Urinary bladder (tissue), 4 donors: Measurements from ENCODE around the gene ETFRF1. TPM values are rescaled to one million over a fixed set of nuclear protein-coding genes. Genes with fewer than 3 reads are reported as not detected.

Experiments
- DNase-seq: peaks from one replicate; pipeline ENCODE4 v3.0.0-alpha.2; 2015; ENCODE audit errors: extremely low spot score
- H3K27ac ChIP-seq: one replicate; pipeline ENCODE4 v1.5.1; 2013; ENCODE audit warnings: low read depth, mild to moderate bottlenecking, moderate library complexity
- H3K36me3 ChIP-seq: one replicate; pipeline ENCODE4 v1.6.1; 2013; ENCODE audit warnings: mild to moderate bottlenecking, moderate library complexity; ENCODE audit not compliant: insufficient read depth
- H3K4me1 ChIP-seq: one replicate; pipeline ENCODE4 v1.6.1; 2013; ENCODE audit warnings: mild to moderate bottlenecking, moderate library complexity; ENCODE audit not compliant: insufficient read depth
- H3K4me3 ChIP-seq: one replicate; pipeline ENCODE4 v1.5.1; 2013; ENCODE audit warnings: low read depth, low read length
- WGBS: extraction: QIAGEN DNeasy Blood & Tissue Kit; methylation state at CpG from one replicate; pipeline ENCODE4 v1.1.7; 2013; 5-methylcytosine and 5-hydroxymethylcytosine counted together
- polyA plus RNA-seq: library from polyadenylated mRNA; stranded (reverse); fragments of 200-250 nt; gene quantifications from one replicate; pipeline ENCODE4 v1.2.3, GENCODE V29; 2013
- total RNA-seq: library from RNA; depleted of rRNA; stranded (reverse); fragments of >200 nt; gene quantifications from one replicate; pipeline ENCODE4 v1.2.3, GENCODE V29; 2014
- donor health status: healthy with polysubstance abuse.
- donor health status: healthy.

The ETFRF1 gene
- total and polyA plus RNA-seq, 2 donors = 26.4 to 45.9 TPM

GRCh38 chr12:25190793-25191192, 4.2 kb upstream of the ETFRF1 start:
- no peak for DNase-seq
- WGBS = 89% methylated on average over 6 of the region's 6 CpGs
- no peaks in the 10 kb centered on the region for H3K4me1 ChIP-seq
- no peak overlapping the region for H3K4me3 ChIP-seq
- no peaks in the 10 kb centered on the region for H3K36me3 ChIP-seq
- H3K27ac ChIP-seq = no peak overlapping the region

- no peak overlapping the region for H3K4me3 ChIP-seq
- H3K4me1 ChIP-seq = no peaks in the 10 kb centered on the region
- 33% methylated on average over 1 of the region's 1 CpG for WGBS
- DNase-seq = no peak
- H3K36me3 ChIP-seq = no peaks in the 10 kb centered on the region
- H3K27ac ChIP-seq = no peak overlapping the region
Observed at GRCh38 chr12:25194214-25194613, 823 bp upstream of the ETFRF1 start.

- H3K4me3 ChIP-seq = peak overlapping the region; percentile 85
- H3K4me1 ChIP-seq = no peaks in the 10 kb centered on the region
- peak overlapping the region; percentile 66 for H3K27ac ChIP-seq
- no peaks in the 10 kb centered on the region for H3K36me3 ChIP-seq
- 9% methylated on average over 11 of the region's 11 CpGs for WGBS
- peak; percentile 5 for DNase-seq
Observed at GRCh38 chr12:25194722-25195055, 348 bp upstream of the ETFRF1 start.

- Histone ChIP-seq H3K4me3 (no peak overlapping the region), H3K27ac (no peak overlapping the region), H3K4me1 (no peaks in the 10 kb centered on the region), H3K36me3 (no peaks in the 10 kb centered on the region)
- WGBS = 77% methylated on average over 2 of the region's 2 CpGs
- DNase-seq = no peak
Observed at GRCh38 chr12:25197608-25198007, 2.6 kb downstream of the ETFRF1 start.

DNA sequence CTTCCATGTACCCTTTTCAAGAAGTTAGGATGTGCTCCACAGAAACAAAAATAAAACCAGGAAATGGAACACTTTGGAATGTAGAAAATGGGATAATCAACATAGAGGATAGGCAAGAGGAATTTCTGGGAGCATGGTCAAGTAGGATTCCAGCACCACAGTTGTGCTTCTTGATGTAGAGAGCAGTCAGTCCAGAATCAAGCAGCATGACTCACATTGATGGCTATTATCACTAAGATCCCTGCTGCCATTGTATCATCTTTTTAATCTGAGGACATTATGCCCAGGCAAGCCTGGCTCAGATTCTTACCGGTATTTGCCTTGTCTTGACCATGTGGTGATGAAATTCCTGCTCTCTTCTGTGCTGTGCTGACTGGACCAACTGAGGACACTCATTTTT, 5.7 kb downstream of the ETFRF1 start:
- no peaks in the 10 kb centered on the region for H3K36me3 ChIP-seq
- DNase-seq = no peak
- WGBS = 81% methylated on average over 1 of the region's 1 CpG
- H3K4me3 ChIP-seq = no peak overlapping the region
- no peaks in the 10 kb centered on the region for H3K4me1 ChIP-seq
- H3K27ac ChIP-seq = no peak overlapping the region

GRCh38 chr12:25202137-25202536, 7.1 kb downstream of the ETFRF1 start:
- Histone ChIP-seq H3K4me1 (no peaks in the 10 kb centered on the region), H3K36me3 (no peaks in the 10 kb centered on the region), H3K4me3 (no peak overlapping the region), H3K27ac (no peak overlapping the region)
- 83% methylated on average over 2 of the region's 2 CpGs for WGBS
- no peak for DNase-seq

GRCh38 chr12:25207411-25207810, 12.4 kb downstream of the ETFRF1 start:
- no peak overlapping the region for H3K4me3 ChIP-seq
- no peaks in the 10 kb centered on the region for H3K4me1 ChIP-seq
- no peaks in the 10 kb centered on the region for H3K36me3 ChIP-seq
- WGBS = 98% methylated on average over 6 of the region's 6 CpGs
- no peak overlapping the region for H3K27ac ChIP-seq
- DNase-seq = no peak

GRCh38 chr12:25207846-25208245, 12.8 kb downstream of the ETFRF1 start:
- no peaks in the 10 kb centered on the region for H3K36me3 ChIP-seq
- 84% methylated on average over 1 of the region's 1 CpG for WGBS
- no peaks in the 10 kb centered on the region for H3K4me1 ChIP-seq
- no peak overlapping the region for H3K4me3 ChIP-seq
- H3K27ac ChIP-seq = no peak overlapping the region
- no peak for DNase-seq

DNA sequence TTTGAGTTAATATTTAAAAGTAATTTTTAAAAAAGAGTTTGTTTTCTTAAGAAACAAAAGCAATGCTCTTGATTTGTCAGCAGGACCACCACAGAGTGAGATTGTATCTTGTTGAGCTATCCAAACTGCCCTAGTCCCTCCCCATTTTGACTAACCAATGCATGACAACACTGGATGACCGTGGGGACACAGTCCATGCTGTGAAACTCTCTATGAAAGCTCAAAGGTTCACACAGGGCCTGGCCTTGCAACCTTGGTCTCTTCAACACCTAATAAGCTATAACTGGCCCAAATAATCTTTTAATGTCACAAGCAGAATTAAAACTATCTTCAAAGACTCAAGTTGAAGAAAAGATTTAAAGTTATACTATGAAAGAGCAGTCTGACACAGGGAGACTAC, 13.5 kb downstream of the ETFRF1 start:
- Histone ChIP-seq H3K36me3 (no peaks in the 10 kb centered on the region), H3K4me3 (no peak overlapping the region), H3K27ac (no peak overlapping the region), H3K4me1 (no peaks in the 10 kb centered on the region)
- WGBS = 81% methylated on average over 1 of the region's 1 CpG
- DNase-seq = no peak

GRCh38 chr12:25213338-25213737, 18.3 kb downstream of the ETFRF1 start:
- no peak overlapping the region for H3K27ac ChIP-seq
- WGBS = 90% methylated on average over 1 of the region's 1 CpG
- no peak for DNase-seq
- no peaks in the 10 kb centered on the region for H3K36me3 ChIP-seq
- H3K4me1 ChIP-seq = no peaks in the 10 kb centered on the region
- no peak overlapping the region for H3K4me3 ChIP-seq

DNA sequence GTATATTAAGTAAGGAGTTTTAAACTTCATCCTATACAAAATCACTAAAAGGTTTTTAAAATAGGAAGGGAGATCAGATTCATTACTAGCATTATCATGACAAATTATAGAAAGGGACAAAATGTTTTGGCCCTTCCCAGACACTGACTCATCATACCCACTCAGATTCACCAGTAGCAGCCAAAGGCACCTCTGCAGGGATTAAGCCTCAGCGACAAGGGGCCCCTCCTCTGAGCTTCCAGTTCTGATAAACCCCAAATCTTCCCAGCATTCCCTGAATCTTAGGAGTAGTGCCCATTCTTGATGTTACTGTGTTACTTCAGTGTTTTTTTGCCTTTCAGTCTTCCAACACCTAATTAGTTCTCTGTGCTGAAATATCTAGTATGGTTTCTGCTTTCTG, 41.2 kb downstream of the ETFRF1 start:
- no peak overlapping the region for H3K4me3 ChIP-seq
- no peaks in the 10 kb centered on the region for H3K4me1 ChIP-seq
- DNase-seq = no peak
- H3K27ac ChIP-seq = no peak overlapping the region
- H3K36me3 ChIP-seq = peaks cover 6% of the 10 kb centered on the region
- WGBS = 24% methylated on average over 1 of the region's 1 CpG

DNA sequence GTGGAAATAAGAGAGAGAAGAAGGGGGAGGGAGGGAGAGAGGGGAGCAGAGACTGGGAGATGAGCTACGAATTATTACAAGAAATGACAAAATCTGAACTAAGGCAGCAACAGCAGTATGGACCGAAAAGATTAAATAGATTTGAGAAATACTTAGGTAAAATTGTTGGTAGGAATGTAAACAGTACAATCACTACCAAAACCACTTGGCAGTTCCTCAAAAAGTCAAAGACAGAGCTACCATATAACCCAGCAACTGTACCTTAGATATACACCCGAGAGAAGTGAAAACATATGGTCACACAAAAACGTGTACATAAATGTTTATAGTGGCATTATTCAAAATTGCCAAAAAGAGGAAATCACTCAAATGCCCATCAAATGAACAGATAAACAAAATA, 41.6 kb downstream of the ETFRF1 start:
- Histone ChIP-seq H3K27ac (no peak overlapping the region), H3K4me1 (no peaks in the 10 kb centered on the region), H3K36me3 (peaks cover 6% of the 10 kb centered on the region), H3K4me3 (no peak overlapping the region)
- no peak for DNase-seq
- 71% methylated on average over 4 of the region's 4 CpGs for WGBS

DNA sequence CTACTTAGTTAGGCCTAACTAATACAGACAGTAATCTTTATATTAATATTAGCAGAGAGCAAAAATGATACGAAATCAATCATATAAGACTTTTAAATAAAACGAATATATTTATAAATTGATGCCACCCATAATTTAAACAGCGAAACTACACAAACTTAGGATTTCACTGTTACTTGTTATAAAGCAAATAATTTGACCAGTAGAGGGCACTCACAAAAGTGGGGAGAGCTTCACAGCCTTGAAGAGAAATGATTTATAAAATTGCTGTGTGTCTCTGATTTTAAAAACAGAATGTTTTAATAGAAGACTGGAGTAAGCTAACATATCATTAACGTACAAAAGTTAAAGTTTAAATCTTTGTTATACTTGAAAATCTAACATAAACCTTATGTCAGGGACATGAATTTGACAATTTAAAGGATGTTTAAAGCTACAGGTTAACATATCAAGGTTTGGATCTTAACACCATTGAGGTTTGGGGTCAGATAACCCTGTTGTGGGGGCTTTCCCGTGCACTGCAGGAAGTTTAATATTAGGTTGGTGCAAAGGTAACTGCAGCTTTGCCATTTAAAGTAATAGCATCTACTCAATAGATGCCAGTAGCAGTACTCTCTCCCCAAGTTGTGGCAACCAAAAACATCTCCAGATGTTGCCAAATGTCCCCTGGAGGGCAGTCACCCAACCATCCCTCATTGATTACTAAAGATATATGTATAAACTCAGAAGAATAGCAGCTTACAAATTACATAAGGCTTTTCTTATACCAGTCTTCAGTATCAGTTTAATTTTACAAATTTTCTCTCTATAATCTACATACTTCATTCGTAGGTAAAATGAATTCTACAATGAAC, 46.4 kb downstream of the ETFRF1 start:
- H3K27ac ChIP-seq = no peak overlapping the region
- H3K36me3 ChIP-seq = peaks cover 2% of the 10 kb centered on the region
- H3K4me3 ChIP-seq = no peak overlapping the region
- no peaks in the 10 kb centered on the region for H3K4me1 ChIP-seq
- DNase-seq = peak; percentile 10
- 46% methylated on average over 6 of the region's 6 CpGs for WGBS

DNA sequence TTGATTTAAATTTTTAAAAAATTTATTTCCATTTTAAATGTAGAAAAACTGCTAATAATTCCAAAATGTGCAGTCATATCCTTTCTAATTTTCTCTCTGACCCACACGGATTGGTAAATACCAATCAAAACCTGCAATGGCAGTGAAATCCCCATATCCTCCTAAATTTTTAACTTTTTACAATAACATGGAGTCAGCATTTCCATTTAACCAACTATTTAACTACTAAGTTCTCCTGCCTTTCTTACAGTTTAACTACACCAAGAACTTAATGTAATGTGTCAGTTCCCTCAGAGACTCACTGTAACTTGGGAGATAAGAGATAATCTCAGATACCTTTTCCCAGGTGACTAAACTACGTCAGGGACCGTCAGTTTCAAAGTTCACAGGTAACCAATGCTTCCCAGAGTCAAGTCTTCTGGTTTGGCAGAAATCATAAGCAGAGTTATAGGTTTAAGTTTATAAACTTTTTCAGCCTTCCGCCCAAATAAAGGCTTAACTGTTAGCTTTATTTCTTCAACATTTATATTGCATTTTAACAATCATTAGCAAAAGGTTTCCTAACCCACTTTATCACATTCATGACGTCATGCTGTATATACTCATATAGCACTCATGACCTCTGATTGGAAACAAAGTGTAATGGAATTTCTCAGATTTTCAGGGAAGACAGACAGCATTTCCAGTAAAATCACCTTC, 48.1 kb downstream of the ETFRF1 start:
- no peak overlapping the region for H3K4me3 ChIP-seq
- H3K36me3 ChIP-seq = no peaks in the 10 kb centered on the region
- no peaks in the 10 kb centered on the region for H3K4me1 ChIP-seq
- DNase-seq = no peak
- H3K27ac ChIP-seq = no peak overlapping the region
- 77% methylated on average over 5 of the region's 5 CpGs for WGBS
